RKO (cell line): ENCODE results near the gene SNX30.
"Not testable (repeated sequence)": the region's sequence is repeated elsewhere in the genome, so short reads cannot be mapped to it uniquely, and the experiment has no call there.

Source experiments
- DNase-seq: peaks from one replicate; pipeline ENCODE4 v3.0.0-alpha.2; 2016; ENCODE audit warnings: low spot score

The SNX30 gene

GRCh38 chr9:112750016-112750763 is at the start of gene SNX30:
SNX30 (plus strand) TSS chr9:112750760; CDS start chr9:112751002, 242 bp downstream.
- DNase-seq: peak; percentile 94

- DNase-seq: no peak
These were observed 47.3 kb upstream of the SNX30 start for GRCh38 chr9:112703304-112703703.

- DNase-seq: peak; percentile 29
These were observed 44.7 kb upstream of the SNX30 start for GRCh38 chr9:112705768-112706427.

DNA sequence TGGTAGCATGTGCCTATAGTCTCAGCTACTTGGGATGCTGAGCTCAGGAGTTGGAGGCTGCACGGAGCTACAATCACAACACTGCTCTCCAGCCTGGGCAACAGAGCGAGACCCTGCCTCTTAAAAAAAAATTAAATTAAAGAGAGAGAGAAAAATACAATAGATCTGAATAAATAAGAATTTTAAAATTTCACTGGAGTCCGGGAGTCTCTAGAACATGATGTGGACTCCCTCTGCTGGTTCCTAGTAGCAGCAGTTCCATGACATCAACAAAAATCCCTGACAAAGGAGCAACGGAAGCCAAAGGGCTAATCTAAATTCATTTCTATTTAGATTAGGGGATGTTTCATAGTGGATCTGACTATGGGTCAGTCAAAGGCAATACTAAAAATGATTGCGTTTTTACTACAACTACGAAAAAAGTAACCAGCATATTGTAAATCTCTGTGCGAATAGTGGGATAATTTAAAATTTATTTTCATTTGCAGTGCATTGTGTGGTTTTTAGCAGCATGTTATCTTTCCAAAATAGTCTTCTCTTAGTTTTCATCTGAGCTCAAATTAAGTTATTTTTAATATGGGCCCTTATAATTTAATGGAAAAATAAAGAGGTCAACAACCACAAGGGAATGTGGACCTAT is 39.4 kb upstream of the SNX30 start:
- DNase-seq: peak; percentile 75

DNA sequence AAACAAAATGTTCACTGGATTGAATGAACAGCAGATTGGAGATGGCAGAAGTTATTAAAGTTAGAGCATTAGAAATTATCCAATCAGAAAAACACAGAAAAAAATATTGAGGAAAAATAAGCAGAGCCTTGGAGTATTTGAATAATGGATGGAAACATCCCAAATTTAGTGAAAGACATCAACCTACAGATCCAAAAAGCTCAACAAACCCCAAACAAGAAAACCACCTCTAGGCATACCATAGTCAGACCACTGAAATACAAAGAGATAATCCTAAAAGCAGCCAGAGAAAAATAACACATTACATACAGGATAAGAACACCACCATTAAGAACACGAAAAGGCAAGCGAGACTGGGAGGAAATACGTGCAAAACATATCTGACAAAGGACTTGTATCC is 37.9 kb upstream of the SNX30 start:
- DNase-seq: no peak

DNA sequence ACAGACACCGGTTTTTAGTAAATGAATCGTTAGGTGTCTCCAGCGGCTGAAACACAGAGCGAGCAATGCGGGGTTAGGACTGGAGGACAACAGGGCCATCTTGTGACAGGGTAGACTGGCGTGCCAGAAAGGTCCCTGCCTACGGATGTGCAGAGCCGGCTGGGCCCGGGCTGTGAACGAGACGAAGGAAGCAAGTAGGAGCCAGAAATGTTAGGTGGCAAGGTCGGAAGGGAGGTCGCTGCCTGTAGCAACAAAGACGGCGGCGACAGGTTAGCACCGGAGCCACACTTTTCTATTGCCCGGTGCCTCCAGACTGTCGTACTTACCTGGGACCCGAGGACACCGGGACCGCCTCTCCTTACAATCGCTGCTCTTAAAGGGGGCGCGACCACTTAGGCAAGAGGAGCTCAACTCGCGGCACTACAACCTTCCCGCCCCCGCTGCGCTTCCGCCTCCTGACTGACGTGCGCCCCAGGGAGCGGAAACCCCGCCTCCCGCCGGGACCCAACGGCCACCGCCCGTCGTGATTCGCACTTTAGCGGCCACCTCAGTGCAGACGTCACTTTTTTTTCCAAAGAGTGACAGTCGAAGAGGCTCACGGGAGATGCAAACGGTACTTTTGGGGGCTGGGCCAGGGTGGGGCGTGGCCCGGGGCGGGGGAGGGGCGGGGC is 32.8 kb upstream of the SNX30 start, which contains the start of gene INIP:
INIP (minus strand) TSS at position 457 of the 671 bp plus-strand sequence. CDS start 1,632 bp downstream, outside the sequence.
- peak; percentile 98 for DNase-seq

DNA sequence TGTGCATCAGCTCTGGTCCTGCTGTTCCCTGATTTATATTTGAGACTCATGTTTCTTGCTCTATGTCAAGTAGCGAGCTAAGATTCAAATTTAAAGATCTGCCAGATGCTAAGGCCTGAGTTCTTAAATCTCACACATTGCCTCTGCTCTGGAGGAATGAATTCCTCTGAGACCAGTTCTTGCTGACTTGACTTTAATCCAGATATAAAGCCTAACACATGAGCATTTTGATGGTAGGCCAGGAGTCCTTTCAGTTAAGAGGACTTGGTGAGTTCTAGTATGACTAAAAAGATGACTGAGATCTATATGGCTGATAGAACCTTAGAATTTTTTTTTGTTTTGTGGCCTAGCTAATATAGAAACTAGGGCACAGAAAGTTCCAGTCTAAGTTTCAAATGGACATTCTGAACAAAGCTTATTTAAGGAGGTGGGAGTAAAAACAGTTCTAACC is 31.3 kb upstream of the SNX30 start:
- peak; percentile 29 for DNase-seq

GRCh38 chr9:112719696-112720095 is 30.9 kb upstream of the SNX30 start:
- no peak for DNase-seq

DNA sequence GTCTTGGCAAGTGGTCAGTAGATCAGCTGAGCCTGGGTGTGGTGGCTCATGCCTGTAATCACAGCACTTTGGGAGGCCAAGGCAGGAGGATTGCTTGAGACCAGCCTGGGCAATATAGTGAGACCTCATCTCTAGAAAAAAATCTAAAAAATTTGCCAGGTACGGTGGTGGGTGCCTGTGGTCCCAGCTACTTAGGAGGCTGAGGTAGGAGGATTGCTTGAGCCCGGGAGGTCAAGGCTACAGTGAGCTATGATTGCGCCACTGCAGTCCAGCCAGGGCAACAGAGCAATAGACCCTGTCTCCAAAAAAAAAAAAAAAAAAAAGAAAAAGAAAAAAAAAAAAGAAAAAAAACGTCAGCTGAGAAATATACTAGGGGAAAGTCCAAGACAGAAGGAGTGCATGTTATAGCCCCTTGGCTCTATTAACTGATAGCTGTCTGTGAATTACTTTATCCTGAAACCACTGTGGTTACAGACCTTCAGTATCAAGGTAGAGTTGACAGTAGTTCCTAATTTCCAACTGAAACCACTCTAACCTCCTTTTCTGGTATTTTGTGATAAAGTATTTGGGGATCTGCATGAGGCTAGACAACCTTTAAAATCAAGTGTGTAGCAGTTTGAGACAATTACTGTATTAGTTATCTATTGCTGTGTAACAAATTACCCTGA is 30.3 kb upstream of the SNX30 start:
- DNase-seq: no peak

- DNase-seq: not testable (repeated sequence)
These were observed 27.8 kb upstream of the SNX30 start for GRCh38 chr9:112722749-112723148.

- DNase-seq: no peak
These were observed 24.6 kb upstream of the SNX30 start for GRCh38 chr9:112725961-112726360.

- DNase-seq: no peak
These were observed 24.1 kb upstream of the SNX30 start for GRCh38 chr9:112726428-112726827.

- no peak for DNase-seq
These were observed 22.2 kb upstream of the SNX30 start for GRCh38 chr9:112728401-112728800.

GRCh38 chr9:112731971-112732370 is 18.6 kb upstream of the SNX30 start:
- DNase-seq: no peak

DNA sequence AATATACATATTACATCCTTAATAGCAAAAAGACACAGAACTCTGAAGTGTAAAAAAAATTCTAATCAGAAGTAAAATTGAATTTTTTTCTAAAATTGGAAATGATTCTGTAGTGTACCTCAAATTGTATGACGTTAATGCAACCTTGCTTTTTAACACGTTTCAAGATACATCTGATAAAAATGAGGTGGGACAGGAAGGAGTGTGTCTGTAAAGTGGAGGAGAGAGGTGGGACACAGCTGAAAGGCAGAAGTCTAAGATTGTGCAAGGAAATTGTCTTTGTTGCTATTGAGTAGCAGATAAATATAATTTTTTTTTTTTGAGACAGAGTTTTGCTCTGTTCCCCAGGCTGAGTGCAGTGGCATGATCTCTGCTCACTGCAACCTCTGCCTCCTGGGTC is 15.7 kb upstream of the SNX30 start:
- no peak for DNase-seq

GRCh38 chr9:112743216-112743836 is 7.2 kb upstream of the SNX30 start:
- DNase-seq: no peak

GRCh38 chr9:112744177-112744576 is 6.4 kb upstream of the SNX30 start:
- DNase-seq: no peak

GRCh38 chr9:112747094-112747493 is 3.5 kb upstream of the SNX30 start:
- no peak for DNase-seq

DNA sequence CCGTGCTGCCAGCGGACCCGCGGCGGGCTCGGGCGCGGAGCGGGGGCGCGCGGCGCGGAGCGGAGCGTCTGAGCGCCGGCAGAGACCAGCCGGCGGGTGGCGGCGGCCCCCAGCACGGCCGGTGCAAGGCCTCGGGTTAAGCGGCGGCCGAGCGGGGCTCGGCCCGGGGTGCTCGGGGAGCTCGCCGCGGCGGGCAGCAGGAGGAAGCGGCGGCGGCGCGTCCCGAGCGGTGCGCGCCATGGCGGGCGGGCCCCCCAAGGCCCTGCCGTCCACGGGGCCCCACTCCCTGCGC is 150 bp downstream of the SNX30 start:
- no peak for DNase-seq

DNA sequence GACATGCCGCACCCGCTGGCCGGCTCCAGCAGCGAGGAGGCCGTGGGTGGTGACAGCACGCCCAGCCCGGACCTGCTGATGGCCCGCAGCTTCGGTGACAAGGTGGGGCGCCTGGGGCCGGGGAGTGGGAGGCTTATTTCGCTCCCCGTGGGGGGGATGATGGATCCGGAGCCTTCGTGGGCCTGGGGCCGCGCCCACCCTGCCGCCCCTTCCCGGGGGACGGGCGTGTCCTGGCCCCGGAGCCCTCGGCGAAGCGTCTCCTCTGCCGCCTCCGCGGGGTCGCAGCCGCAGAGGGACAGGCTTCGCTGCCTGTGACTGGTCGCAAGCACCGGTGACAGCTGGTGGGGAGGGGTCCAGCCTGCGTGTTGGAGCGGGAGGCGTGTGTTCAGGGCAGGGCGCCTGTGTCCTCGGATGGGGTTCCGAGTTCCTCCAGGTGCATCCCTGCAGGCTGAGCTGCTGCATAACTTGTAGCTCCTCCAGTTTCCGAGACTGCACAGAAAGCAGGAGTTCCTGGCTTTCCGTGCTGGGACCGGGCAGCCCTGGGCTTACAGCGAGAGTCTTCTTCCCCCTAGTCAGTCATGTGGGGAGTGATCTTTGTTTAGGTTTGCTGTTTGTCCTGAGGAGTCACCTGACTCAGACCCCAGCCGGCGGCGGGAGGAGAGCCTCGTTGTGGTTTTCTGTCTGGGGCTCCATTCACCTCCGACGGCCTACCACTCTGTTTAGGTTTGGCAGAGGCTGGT is 666 bp downstream of the SNX30 start:
- peak; percentile 80 for DNase-seq
